CD4-positive, CD25-positive, alpha-beta regulatory T cell (primary cell): ENCODE results near the gene RAB1B. TPM values are rescaled to one million over a fixed set of nuclear protein-coding genes. Genes with fewer than 3 reads are reported as not detected.

Experiments
- ATAC-seq, 2 donors: fragments of 150-1000 bp; cut with Tn5 transposase; one replicate each; pipeline ENCODE4 v1.10.0; 2021; ENCODE audit warnings: low read depth in 2 of 2, moderate number of reproducible peaks in 2 of 2, moderate library complexity in 1 of 2
- DNase-seq, 3 donors: peaks; one replicate each; pipeline versions ENCODE4 v3.0.0 to v3.0.0-alpha.2; 2012 to 2022; ENCODE audit warnings: mixed read lengths in 1 of 3
- H3K27ac ChIP-seq: one replicate; pipeline ENCODE4 v1.7.0; 2013; ENCODE audit warnings: mild to moderate bottlenecking, low read length; ENCODE audit not compliant: insufficient read depth, poor library complexity, severe bottlenecking
- H3K27me3 ChIP-seq: one replicate; pipeline ENCODE4 v1.7.0; 2013; ENCODE audit warnings: low read length; ENCODE audit not compliant: control insufficient read depth, insufficient read depth
- H3K36me3 ChIP-seq: one replicate; pipeline ENCODE4 v1.7.0; 2013; ENCODE audit warnings: mild to moderate bottlenecking, low read length, moderate library complexity; ENCODE audit not compliant: control insufficient read depth, insufficient read depth
- H3K4me1 ChIP-seq: 2 replicates; pipeline ENCODE4 v1.7.0; 2013; ENCODE audit warnings: mild to moderate bottlenecking, low read length; ENCODE audit not compliant: insufficient read depth, control insufficient read depth, poor library complexity, severe bottlenecking
- H3K4me3 ChIP-seq: one replicate; pipeline ENCODE4 v1.7.0; 2013; ENCODE audit warnings: low read depth, mild to moderate bottlenecking, low read length, moderate library complexity
- H3K9me3 ChIP-seq, 2 experiments: 1 replicate in 1 of 2; 2 replicates in 1 of 2; pipeline ENCODE4 v1.7.0; 2013; ENCODE audit warnings: low read length in 2 of 2, mild to moderate bottlenecking in 1 of 2, moderate library complexity in 1 of 2; ENCODE audit not compliant: control insufficient read depth in 2 of 2
- H3K27ac Mint-ChIP-seq, 3 donors: one replicate each; pipeline ENCODE4 v1.8.0; 2020 to 2022; ENCODE audit warnings: mild to moderate bottlenecking in 3 of 3, mixed read lengths in 3 of 3, moderate library complexity in 2 of 3
- H3K27me3 Mint-ChIP-seq: one replicate; pipeline ENCODE4 v1.8.0; 2022; ENCODE audit warnings: mild to moderate bottlenecking, mixed read lengths
- H3K36me3 Mint-ChIP-seq: one replicate; pipeline ENCODE4 v1.8.0; 2020; ENCODE audit warnings: mixed read lengths
- H3K4me1 Mint-ChIP-seq, 4 donors: one replicate each; pipeline ENCODE4 v1.8.0; 2020 to 2022; ENCODE audit warnings: mixed read lengths in 4 of 4, mild to moderate bottlenecking in 1 of 4
- H3K4me3 Mint-ChIP-seq, 4 donors: one replicate each; pipeline ENCODE4 v1.8.0; 2020 to 2022; ENCODE audit warnings: mild to moderate bottlenecking in 4 of 4, mixed read lengths in 4 of 4, moderate library complexity in 3 of 4
- H3K9me3 Mint-ChIP-seq, 7 donors: one replicate each; pipeline ENCODE4 v1.8.0; 2020 to 2022; ENCODE audit warnings: mixed read lengths in 7 of 7, mild to moderate bottlenecking in 3 of 7, moderate library complexity in 2 of 7
- polyA plus RNA-seq, 4 donors: library from polyadenylated mRNA; unstranded; fragments of 300-500 nt; fragmentation: Illumina TruSeq; gene quantifications; one replicate each; pipeline ENCODE4 v1.2.3, GENCODE V29; 2021
- total RNA-seq: library from RNA; stranded (reverse); gene quantifications from one replicate; pipeline ENCODE4 v1.2.3, GENCODE V29; 2022

Gene RAB1B
- total and polyA plus RNA-seq, 5 donors from 2014 or later: 13.1 to 79.6 (median 17.0) TPM

DNA sequence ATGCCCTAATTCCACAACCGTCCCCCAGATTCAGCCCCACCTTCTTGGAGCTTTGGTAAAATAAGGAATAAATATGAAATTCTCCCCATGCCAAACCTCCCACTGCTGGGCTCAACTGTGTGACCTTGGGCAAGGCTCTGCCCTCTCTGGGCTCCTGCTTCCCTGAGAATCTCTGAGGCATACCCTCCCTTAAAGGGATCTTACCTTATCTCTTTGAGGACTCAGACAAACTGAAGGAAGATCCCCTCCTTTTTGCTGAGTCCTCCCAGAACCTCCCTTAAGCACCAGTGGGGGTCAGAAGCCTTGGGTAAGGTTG lies 45.7 kb downstream of the RAB1B start:
- Histone ChIP-seq H3K36me3 (no peaks in the 10 kb centered on the region), H3K4me3 (no peak overlapping the region), H3K9me3 (no peaks in the 10 kb centered on the region), H3K27me3 (no peaks in the 10 kb centered on the region), H3K27ac (peak overlapping the region; percentile 41), H3K4me1 (peaks cover 49% of the 10 kb centered on the region)
- DNase-seq (no peak), ATAC-seq (no peak)
- H3K9me3 Mint-ChIP-seq: peaks cover 0 to 4% (median 0%) of the 10 kb centered on the region in 7 donors
- H3K27me3 Mint-ChIP-seq: peaks cover 6% of the 10 kb centered on the region
- peak overlapping the region in 3 of 4 donors; percentile 64 to 82 (median 69) for H3K4me3 Mint-ChIP-seq
- H3K27ac Mint-ChIP-seq: peak overlapping the region; percentile 67 to 88 (median 74)
- H3K4me1 Mint-ChIP-seq: peaks cover 0 to 50% (median 15%) of the 10 kb centered on the region in 4 donors
- no peaks in the 10 kb centered on the region for H3K36me3 Mint-ChIP-seq

DNA sequence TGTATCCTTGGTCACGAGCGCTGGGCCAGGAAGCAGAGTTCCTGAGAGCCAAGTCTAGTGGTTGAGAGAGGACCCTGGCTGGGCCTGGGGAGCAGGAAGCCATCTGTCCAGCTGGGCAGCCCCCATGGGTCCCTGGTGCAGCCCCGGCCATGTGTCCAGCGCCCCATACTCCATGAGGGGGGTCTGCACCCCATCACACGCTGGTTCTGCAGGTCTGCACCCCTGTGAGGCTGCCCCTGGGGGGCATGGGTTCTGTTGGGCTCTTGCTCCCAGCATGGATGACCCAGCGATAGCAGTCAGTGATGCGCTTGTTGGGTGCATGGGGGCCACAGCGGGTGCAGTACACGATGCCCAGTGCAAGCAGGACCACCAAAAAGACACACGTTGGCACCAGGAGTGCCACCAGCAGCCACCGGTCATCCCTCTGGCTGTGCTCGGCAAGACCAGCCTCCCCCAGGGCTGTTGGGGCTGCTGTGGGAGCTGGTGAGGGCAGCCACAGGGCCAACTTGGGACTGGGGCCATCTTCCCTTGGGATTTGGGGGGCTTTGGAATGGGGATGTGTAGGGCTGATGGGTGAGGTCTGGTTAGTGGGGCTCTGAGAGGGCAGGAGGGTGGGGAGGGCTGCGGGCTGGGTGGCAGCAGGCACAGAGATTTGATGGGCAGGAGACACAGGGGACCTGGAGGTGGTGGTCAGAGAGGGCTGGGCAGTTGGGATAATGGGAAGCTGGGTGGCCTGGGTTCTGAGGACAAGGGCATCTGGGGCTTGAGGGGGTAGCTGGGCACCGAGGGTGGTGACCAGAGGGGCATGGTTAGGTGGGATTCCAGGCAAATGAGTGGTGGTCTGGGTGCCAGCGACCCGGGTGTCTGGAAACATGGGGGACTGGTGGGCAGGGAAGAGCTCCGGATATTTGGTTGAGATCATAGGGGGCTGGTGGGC lies 46.4 kb downstream of the RAB1B start:
- H3K36me3 ChIP-seq: no peaks in the 10 kb centered on the region
- ATAC-seq: no peak
- peaks cover 54% of the 10 kb centered on the region for H3K4me1 ChIP-seq
- H3K9me3 ChIP-seq: no peaks in the 10 kb centered on the region
- Mint-ChIP-seq H3K27me3 (peaks cover 6% of the 10 kb centered on the region), H3K9me3 (peaks cover 0 to 4% (median 0%) of the 10 kb centered on the region in 7 donors), H3K27ac (peak overlapping the region; percentile 85 to 98 (median 88)), H3K36me3 (no peaks in the 10 kb centered on the region), H3K4me3 (peak overlapping the region in 3 of 4 donors; percentile 51 to 82 (median 69)), H3K4me1 (peaks cover 0 to 57% (median 16%) of the 10 kb centered on the region in 4 donors)
- DNase-seq: no peak
- no peak overlapping the region for H3K4me3 ChIP-seq
- no peaks in the 10 kb centered on the region for H3K27me3 ChIP-seq
- H3K27ac ChIP-seq: peak overlapping the region; percentile 5

DNA sequence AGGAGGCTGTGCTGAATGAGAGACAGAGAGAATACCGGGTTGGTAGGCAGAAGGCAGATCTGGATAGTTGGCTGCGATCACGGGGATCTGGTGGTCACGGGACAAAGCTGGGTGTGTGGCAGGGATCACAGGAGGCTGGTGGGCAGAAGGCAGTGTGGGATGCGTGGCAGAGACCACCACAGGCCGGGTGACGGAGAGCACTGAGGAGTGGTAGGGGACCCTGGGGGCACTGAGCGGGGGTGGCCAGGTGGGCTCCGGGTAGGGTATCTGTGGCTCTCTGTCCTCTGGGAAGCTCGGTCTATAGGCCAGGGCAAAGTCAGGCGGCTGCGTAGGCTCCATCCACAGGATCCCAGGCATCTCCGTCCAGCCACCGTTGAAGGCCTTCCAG lies 47.1 kb downstream of the RAB1B start:
- DNase-seq (no peak), ATAC-seq (no peak)
- Mint-ChIP-seq H3K27ac (peak overlapping the region; percentile 77 to 98 (median 85)), H3K9me3 (peaks cover 0 to 7% (median 0%) of the 10 kb centered on the region in 7 donors), H3K36me3 (no peaks in the 10 kb centered on the region), H3K27me3 (peaks cover 6% of the 10 kb centered on the region), H3K4me3 (peak overlapping the region in 3 of 4 donors; percentile 49 to 63 (median 51)), H3K4me1 (peaks cover 0 to 63% (median 18%) of the 10 kb centered on the region in 4 donors)
- H3K36me3 ChIP-seq: no peaks in the 10 kb centered on the region
- no peaks in the 10 kb centered on the region for H3K9me3 ChIP-seq
- peaks cover 54% of the 10 kb centered on the region for H3K4me1 ChIP-seq
- no peak overlapping the region for H3K27ac ChIP-seq
- no peaks in the 10 kb centered on the region for H3K27me3 ChIP-seq
- H3K4me3 ChIP-seq: no peak overlapping the region

DNA sequence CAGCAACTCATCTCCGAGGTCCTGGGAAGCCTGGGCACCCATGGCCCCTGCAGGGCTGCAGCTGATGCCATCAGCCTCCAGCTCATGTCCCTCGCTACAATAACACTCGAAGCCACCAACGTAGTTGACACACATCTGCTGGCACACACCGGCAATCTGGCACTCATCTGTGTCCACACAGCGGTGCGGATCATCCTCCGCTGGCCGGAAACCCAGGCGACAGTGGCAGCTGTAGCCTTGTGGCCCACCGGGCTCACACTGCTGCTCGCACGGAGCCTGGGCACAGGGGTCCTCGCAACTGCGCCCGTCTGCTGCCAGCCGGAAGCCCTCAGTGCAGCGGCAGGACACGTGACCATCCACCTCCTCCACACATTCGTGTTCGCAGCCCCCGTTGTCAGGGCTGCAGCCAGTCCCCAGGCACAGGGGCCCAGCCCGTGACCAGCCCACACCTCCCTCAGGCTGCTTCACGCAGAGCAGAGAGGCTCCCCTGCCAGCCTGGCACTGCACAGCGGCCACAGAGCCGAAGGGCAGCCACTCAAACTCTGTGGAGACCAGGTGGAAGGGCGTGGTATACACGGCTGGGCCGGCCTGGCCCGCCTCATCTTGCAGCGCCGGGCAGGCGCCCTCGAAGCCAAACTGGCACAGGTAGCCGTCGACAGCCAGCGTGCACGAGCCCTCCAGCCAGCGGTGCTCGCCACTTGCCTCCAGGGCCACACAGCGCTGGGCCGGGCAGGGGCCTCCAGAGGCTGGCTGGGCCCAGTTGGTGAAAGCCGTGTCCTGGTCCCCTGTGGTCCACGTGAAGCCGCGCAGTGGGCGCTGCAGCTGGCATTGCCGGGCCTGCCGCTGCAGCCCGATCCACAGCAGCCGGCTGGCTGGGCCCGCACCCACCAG lies 47.7 kb downstream of the RAB1B start:
- peak overlapping the region; percentile 77 to 98 (median 85) for H3K27ac Mint-ChIP-seq
- no peak for ATAC-seq
- H3K36me3 ChIP-seq: no peaks in the 10 kb centered on the region
- H3K27me3 Mint-ChIP-seq: no peaks in the 10 kb centered on the region
- H3K27me3 ChIP-seq: no peaks in the 10 kb centered on the region
- no peak for DNase-seq
- H3K4me1 ChIP-seq: peaks cover 54% of the 10 kb centered on the region
- no peaks in the 10 kb centered on the region for H3K36me3 Mint-ChIP-seq
- H3K9me3 Mint-ChIP-seq: peaks cover 0 to 7% (median 1%) of the 10 kb centered on the region in 7 donors
- peaks cover 0 to 63% (median 18%) of the 10 kb centered on the region in 4 donors for H3K4me1 Mint-ChIP-seq
- H3K27ac ChIP-seq: peak overlapping the region; percentile 82
- H3K4me3 Mint-ChIP-seq: peak overlapping the region in 2 of 4 donors; percentile 49 to 62
- H3K9me3 ChIP-seq: no peaks in the 10 kb centered on the region
- H3K4me3 ChIP-seq: no peak overlapping the region

DNA sequence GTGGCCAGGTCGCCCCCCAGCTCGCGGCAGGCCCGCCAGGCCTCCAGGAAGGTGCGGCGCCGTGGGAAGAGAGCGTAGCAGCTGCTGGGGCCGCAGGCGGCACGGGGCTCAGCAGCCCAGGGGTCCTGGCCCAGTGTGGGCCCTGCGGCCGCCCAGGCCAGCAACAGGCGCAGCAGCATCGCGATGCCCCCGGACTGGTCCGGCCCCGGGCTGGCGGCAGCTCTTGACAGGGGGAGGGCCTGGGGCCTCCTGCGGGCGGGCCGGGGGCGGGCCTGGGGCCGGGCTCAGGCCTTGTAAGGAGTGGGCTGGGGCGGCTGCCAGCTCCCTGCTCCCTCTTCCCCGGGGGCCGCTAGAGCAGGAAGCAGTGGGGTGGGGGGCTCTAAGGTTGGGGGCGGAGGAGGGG lies 48.4 kb downstream of the RAB1B start, which contains the start of gene CD248:
CD248 (minus strand) TSS at position 196 of the 403 bp plus-strand sequence; CDS start at position 179, 17 bp downstream.
- peak within 1 kb of the TSS in 3 of 4 donors; percentile 57 to 74 (median 62) for H3K4me3 Mint-ChIP-seq
- no peaks in the 10 kb centered on the region for H3K36me3 Mint-ChIP-seq
- H3K9me3 Mint-ChIP-seq: peaks cover 0 to 7% (median 1%) of the 10 kb centered on the region in 7 donors
- no peaks in the 10 kb centered on the region for H3K36me3 ChIP-seq
- H3K4me1 ChIP-seq: peaks cover 49% of the 10 kb centered on the region
- H3K4me1 Mint-ChIP-seq: peaks cover 0 to 63% (median 18%) of the 10 kb centered on the region in 4 donors
- H3K27ac ChIP-seq: peak within 1 kb of the TSS; percentile 82
- H3K27me3 Mint-ChIP-seq: no peaks in the 10 kb centered on the region
- DNase-seq (no peak), ATAC-seq (no peak)
- no peaks in the 10 kb centered on the region for H3K27me3 ChIP-seq
- no peaks in the 10 kb centered on the region for H3K9me3 ChIP-seq
- H3K27ac Mint-ChIP-seq: peak within 1 kb of the TSS; percentile 95 to 98 (median 96)
- H3K4me3 ChIP-seq: no peak within 1 kb of the TSS

DNA sequence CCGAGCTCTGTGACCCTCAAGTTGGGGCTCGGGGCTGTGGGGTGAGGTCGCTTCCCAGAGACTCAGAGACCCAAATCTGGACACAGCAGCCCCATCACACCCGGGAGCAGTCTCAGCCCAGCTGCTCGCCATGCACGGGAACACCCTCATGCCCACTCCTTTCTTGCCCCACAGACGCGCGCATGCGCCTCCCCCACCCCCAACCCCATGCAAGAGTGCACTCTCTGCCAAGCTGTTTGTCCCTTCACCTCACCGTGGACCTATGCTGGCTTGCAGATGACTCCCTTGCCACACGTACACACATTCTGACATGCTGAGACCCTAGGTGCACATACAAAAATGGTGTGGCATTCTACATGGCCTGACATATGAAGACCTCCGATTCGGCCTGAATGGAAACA lies 48.9 kb downstream of the RAB1B start:
- Histone ChIP-seq H3K9me3 (no peaks in the 10 kb centered on the region), H3K4me1 (peaks cover 46% of the 10 kb centered on the region), H3K27ac (peak overlapping the region; percentile 82), H3K27me3 (no peaks in the 10 kb centered on the region), H3K36me3 (no peaks in the 10 kb centered on the region), H3K4me3 (no peak overlapping the region)
- peak overlapping the region in 2 of 3 donors; percentile 95 to 96 for H3K27ac Mint-ChIP-seq
- peaks cover 0 to 64% (median 18%) of the 10 kb centered on the region in 4 donors for H3K4me1 Mint-ChIP-seq
- peak overlapping the region in 3 of 4 donors; percentile 57 to 74 (median 62) for H3K4me3 Mint-ChIP-seq
- peaks cover 0 to 7% (median 1%) of the 10 kb centered on the region in 7 donors for H3K9me3 Mint-ChIP-seq
- H3K27me3 Mint-ChIP-seq: no peaks in the 10 kb centered on the region
- DNase-seq (peak in 2 of 3 donors; percentile 20 to 37), ATAC-seq (no peak)
- H3K36me3 Mint-ChIP-seq: no peaks in the 10 kb centered on the region
